Measurements from ENCODE around the gene SLC35D2.
"Not testable (repeated sequence)": the region's sequence is repeated elsewhere in the genome, so short reads cannot be mapped to it uniquely, and the experiment has no call there.

SLC35D2 gene

GRCh38 chr9:96309850-96310249 is 73.7 kb downstream of the SLC35D2 start:
- no peak for DNase-seq (ENCODE audit: low spot score)

GRCh38 chr9:96306958-96307357 is 76.6 kb downstream of the SLC35D2 start:
- DNase-seq (ENCODE audit: low spot score): not testable (repeated sequence)

- DNase-seq (ENCODE audit: low spot score): no peak
These were observed 78.3 kb downstream of the SLC35D2 start for GRCh38 chr9:96305171-96305570.

- no peak for DNase-seq (ENCODE audit: low spot score)
These were observed 79.3 kb downstream of the SLC35D2 start for GRCh38 chr9:96304230-96304629.

GRCh38 chr9:96302021-96302420 is 81.5 kb downstream of the SLC35D2 start, which contains the start of gene HSD17B3:
Gene HSD17B3 (minus strand): TSS chr9:96302176. CDS start chr9:96302104, 72 bp downstream.
- DNase-seq (ENCODE audit: low spot score): no peak

GRCh38 chr9:96299823-96300222 is 83.7 kb downstream of the SLC35D2 start:
- DNase-seq (ENCODE audit: low spot score): no peak

- DNase-seq (ENCODE audit: low spot score): no peak
These were observed 89.4 kb downstream of the SLC35D2 start for GRCh38 chr9:96294159-96294545.

- DNase-seq (ENCODE audit: low spot score): no peak
These were observed 89.9 kb downstream of the SLC35D2 start for GRCh38 chr9:96293498-96294158.

GRCh38 chr9:96289392-96289791 is 94.1 kb downstream of the SLC35D2 start:
- no peak for DNase-seq (ENCODE audit: low spot score)

- no peak for DNase-seq (ENCODE audit: low spot score)
These were observed 101.9 kb downstream of the SLC35D2 start for GRCh38 chr9:96281641-96282040.

- DNase-seq (ENCODE audit: low spot score): no peak
These were observed 103.6 kb downstream of the SLC35D2 start for GRCh38 chr9:96279932-96280331.

GRCh38 chr9:96274939-96275338 is 108.6 kb downstream of the SLC35D2 start:
- DNase-seq (ENCODE audit: low spot score): no peak

All from CD4-positive, alpha-beta T cell treated with Interleukin-6 at 100 ng/mL for 8 hours (primary cell).